ENCODE measurements around the gene TEX14.

The TEX14 gene, protein sequence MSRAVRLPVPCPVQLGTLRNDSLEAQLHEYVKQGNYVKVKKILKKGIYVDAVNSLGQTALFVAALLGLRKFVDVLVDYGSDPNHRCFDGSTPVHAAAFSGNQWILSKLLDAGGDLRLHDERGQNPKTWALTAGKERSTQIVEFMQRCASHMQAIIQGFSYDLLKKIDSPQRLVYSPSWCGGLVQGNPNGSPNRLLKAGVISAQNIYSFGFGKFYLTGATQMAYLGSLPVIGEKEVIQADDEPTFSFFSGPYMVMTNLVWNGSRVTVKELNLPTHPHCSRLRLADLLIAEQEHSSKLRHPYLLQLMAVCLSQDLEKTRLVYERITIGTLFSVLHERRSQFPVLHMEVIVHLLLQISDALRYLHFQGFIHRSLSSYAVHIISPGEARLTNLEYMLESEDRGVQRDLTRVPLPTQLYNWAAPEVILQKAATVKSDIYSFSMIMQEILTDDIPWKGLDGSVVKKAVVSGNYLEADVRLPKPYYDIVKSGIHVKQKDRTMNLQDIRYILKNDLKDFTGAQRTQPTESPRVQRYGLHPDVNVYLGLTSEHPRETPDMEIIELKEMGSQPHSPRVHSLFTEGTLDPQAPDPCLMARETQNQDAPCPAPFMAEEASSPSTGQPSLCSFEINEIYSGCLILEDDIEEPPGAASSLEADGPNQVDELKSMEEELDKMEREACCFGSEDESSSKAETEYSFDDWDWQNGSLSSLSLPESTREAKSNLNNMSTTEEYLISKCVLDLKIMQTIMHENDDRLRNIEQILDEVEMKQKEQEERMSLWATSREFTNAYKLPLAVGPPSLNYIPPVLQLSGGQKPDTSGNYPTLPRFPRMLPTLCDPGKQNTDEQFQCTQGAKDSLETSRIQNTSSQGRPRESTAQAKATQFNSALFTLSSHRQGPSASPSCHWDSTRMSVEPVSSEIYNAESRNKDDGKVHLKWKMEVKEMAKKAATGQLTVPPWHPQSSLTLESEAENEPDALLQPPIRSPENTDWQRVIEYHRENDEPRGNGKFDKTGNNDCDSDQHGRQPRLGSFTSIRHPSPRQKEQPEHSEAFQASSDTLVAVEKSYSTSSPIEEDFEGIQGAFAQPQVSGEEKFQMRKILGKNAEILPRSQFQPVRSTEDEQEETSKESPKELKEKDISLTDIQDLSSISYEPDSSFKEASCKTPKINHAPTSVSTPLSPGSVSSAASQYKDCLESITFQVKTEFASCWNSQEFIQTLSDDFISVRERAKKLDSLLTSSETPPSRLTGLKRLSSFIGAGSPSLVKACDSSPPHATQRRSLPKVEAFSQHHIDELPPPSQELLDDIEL (N-terminal part only)

DNA sequence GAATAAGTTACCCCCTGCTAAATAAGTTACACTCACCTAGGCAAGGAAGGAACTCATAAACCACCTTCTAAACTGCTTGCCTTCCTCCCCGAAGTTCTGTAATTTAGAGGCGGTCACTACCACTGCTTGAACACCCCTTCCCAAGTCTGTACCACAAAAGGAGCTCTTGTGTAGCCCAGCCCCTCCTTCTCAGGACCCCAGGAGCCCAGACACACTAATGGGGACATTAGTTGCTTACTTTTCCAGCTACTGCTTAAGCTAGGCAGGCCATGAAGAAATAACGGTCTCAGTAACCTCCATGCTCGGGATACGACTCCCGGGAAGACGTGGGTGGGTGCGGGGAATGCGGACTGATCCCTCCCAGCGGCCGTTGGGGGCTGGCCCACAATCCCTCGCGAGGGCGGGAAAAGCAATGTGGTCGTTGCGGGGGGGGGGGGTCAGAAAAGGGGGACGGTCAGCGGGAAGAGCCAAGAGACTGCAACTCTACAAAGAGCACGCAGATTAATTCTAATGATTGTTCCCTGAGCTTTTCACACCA lies at the start of gene TEX14:
Gene TEX14, minus strand, starts transcription at position 345 of the 538 bp plus-strand sequence. CDS start 40,044 bp downstream, outside the sequence.
- no peak for DNase-seq

DNA sequence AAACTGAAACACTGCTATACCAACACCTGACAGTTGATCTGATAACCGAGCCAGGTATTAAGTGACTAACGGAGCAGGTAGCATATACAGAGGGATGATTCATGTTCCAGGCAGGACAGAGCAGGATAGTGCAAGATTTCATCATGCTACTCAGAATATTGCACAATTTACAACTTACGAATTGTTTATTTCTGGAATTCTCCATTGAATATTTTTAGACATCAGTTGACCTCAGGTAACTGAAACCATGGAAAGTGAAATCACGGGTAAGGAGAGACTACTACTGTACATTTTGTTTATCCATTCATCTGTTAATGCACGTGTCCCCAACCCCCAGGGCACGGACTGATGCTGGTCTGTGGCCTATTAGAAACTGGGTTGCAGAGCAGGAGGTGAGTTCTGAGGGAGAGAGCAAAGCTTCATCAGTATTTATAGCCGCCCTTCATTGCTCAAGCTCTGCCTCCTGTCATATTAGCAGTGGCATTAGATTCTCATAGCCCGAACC lies 49.3 kb upstream of the TEX14 start:
- DNase-seq, result no peak

DNA sequence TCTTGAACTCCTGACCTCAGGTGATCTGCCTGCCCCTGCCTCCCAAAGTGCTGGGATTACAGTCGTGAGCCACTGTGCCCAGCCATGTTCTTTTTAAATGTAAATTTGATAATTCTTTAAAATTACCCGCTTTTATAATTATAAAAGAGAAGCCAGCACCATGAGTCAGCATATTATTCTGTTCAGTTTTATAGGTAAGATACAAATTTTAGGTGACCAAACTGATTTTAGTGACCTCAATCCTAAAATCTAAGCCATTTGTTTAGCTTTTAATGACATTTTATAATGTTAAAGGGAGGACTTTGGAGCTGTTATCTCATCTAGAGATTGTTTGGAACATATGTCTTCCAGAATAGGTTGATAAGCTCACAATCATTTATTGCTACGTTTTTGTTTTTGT lies 43.0 kb upstream of the TEX14 start:
- DNase-seq, result no peak

DNA sequence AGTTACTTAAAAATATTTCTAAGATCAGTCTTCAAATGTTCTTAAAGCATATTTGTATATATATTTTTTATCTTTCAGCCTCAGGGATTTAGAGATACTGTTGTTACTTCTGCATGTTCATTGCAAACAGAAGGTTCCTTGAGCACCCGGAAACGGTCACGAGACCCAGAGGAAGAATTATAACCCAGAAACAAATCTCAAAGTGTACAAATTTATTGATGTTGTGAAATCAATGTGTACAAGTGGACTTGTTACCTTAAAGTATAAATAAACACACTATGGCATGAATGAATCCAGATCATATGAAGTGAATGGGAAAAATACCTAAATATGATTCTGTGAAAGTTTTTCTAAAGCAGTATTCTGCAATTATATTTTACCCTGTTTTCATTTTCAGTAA lies 42.2 kb upstream of the TEX14 start:
- no peak for DNase-seq

DNA sequence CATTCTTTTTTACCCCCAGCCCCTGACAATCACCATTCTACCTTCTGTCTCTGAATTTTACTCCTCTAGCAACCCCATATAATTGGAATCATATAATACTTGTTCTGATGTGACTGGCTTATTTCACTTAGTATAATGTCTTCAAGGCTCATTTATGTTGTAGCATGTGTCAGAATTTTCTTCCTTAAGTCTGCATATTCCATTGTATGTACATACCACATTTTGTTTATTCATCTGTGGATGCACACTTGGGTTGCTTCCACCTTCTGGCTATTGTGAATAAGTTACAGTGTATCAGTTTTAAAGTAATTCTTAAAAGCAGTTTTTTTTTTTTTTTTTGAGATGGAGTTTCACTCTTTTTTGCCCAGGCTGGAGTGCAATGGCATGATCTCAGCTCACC lies 39.1 kb upstream of the TEX14 start:
- no peak for DNase-seq

DNA sequence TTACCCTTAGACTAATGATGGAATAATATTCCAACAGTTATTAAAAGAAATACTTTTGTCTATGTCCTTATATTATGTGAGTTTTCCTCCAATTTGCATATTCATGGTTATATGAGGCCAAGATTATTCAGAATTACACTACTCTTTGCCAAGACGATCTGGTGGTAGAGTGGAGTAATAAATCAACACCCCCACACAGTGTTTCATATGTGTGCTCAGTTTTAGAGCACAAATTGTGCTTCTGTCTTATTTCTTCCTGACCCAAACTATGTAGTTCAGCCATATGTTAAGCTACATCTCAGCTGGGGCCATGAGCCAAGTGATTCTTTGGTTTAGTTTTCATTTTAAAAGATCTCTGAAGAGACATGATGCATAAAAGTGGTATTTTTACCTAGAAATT lies 37.0 kb upstream of the TEX14 start:
- DNase-seq, result no peak

DNA sequence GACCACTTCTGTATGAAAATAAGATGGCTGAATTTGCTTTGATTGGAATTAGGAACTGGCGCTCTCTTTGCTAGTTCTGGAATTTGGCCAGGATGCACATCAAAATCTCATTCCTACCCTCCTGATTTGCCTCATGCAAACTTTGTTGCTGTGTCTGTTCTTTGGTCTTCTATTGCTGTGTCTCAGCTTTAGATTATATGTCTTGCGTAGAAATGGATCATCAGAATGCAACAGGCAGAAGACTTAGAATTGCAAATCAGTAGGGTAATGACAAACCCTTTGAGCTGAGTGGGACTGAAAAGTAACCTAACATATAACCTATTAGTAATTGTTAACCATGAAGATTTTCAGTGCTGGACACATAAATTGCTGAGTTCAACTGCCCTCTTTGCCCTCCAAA lies 30.9 kb upstream of the TEX14 start:
- DNase-seq, result no peak

DNA sequence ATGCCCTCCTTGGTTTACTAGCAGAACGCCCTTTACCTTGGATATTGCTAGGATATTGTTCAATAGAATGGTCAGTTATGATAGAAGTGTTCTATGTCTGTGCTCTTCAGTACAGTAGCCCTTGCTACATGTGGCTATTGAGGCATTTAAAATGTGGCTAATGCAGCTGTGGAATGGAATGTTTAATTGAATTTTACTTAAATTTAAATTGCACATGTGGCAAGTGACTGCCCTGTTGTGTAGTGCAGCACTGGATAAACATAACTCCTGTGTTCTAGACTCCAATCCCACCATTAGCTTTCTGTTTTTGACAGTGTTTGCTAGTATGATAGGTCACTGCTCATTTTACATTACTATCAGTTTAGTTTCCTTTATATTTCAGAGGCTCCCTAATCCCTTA lies 30.4 kb upstream of the TEX14 start:
- no peak for DNase-seq

DNA sequence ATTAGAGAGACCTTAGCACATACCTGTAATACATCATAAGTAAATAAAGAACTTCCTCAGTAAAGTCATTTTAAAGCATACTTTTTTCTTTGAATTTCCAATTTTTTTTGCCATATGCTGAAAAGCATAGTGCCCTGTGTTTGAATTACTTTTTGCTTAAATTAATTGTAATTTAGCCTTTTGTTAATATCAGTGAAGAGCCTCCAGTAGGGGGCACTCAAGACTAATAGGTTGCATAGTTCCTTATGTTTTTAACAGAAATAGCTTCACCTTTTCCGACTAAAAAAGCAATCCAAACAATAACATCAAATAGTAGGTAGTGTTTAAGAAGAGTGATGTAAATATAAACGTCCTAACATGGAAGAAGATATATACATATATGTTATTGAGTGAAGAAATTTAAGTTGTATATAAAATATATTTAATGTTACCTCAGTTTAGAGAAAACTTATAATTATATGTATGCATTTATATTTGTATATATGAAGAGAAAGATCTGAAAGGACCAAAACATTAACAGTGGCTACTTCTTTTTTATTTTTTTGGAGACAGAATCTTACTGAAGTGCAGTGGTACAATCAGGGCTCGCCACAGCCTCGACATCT lies 19.2 kb upstream of the TEX14 start:
- DNase-seq, result peak; percentile 47

DNA sequence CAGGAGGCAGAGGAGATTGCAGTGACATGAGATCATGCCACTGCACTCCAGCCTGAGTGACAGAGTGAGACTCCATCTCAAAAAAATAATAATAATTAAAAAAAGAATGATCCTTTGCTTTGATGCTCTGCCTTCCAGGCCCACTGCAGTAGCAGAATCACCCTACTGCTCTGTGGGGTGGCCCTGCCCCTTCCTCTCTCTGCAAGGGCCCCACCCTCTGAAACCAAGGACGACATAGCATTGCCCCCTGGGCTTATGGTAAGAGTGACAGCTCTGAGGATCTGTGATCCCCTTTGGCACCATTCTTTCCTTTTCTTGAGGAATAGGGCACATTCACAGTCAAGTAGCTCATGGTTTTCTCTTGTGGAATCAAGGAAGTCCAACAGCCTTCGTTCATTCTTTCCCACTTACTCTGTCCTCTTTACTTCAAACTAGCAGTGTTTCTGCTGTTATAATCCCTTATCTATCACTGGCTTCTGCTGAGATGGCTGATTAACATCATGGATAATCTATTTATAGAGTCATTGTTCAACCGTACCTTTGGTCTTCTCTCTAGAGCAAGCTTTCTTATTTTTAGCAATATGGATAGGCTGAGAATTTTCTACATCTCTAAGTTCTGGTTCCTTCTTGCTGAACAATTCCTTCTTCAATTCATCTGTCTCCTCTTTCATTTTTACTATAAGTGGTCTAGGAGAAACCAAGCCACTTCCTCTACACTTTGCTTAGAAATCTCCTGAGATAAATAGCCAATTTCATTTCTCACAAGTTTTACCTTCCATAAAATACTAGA lies 14.7 kb upstream of the TEX14 start:
- DNase-seq, result no peak

DNA sequence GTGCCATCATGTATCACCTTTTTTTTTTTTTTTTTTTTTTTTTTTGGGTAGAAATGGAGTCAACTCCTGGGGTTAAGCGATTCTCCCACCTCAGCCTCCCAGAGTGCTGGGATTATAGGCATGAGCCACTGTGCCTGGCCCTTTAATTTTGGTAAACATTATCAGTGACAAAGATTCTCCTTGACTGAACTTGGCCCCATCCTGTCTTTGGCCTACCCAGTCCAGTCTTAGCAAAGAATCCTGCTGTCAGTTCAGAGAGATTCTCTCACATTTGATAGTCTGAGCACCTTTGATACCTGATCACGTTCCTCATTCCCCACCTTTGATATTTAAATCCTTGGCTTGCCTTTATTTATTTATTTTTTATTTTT lies 12.1 kb upstream of the TEX14 start:
- no peak for DNase-seq

DNA sequence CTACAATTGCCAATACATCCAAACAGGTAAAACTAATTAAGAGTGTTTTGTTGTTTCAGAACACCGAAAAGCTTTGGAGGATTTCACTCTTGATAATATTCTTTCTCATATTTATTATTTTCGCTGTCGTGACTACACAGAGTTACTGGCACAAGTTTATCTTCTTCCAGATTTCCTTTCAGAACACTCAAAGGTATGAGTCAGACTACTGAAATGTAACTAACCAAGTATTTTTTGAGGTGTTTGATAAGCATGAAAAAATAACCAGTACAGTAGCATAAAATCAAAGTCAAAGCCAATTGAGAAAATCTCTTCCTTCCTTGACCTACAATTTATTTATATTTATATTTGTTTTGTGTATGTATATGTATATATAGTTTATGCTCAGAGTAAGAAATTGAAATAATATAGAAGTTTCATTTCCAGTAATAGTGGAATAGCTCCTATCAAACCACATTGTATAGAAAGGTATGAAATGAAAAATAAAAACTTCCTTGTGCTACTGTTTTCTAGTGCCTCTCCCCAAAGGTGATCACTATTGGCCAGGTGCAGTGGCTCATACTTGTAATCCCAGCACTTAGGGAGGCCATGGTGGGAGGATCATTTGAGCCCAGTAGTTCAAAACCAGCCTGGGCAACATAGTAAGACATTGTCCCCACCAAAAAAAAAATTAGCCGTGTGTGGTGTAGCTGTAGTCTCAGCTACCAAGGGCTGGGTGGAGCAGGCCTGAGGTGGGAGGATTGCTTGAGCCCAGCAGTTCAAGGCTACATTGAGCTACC lies 11.5 kb upstream of the TEX14 start:
- DNase-seq, result no peak

DNA sequence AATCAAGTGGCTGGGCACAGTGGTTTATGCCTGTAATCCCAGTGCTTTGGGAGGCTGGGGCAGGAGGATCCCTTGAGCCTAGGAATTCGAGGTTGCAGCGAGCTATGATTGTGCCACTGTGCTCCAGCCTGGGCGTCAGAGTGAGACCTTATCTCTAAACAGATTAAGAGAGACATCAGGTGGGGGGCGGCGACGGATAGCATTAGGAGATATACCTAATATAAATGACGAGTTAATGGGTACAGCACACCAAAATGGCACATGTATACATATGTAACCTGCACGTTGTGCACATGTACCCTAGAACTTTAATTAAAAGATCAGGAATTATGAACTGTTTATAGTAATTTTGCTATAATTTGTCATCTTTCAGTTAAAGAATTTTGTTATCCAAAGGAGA lies 10.9 kb upstream of the TEX14 start:
- no peak for DNase-seq

DNA sequence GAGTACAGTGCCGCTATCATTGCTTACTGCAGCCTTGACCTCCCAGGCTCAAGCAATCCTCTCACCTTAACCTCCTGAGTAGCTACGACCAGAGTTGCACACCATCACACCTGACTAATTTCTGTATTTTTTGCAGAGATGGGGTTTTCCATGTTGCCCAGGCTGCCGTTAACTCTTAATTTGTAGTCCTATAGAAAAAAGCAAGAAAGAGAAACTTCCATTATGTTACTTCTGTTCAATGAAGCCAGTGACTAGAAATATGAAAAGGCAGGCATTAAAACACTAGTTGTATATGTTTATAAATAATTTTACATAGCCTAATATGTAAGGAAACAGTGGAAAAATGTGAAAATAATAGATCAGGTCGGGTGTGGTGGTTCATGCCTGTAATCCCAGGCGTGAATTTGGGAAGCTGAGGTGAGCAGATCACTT lies 10.2 kb upstream of the TEX14 start:
- no peak for DNase-seq

DNA sequence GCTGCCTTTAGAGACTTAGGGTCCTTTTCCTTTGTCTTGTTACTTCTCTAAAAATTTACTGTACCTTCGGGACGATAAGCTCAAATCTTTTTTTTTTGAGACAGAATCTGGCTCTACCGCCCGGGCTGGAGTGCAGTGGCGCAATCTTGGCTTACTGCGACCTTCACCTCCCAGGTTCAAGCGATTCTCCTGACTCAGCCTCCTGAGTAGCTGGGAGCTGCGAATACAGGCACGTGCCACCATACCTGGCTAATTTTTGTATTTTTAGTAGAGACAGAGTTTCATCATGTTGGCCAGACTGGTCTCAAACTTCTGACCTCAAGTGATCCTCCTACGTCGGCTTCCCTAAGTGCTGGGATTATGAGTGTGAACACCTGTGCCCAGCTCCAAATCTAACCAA lies 7.9 kb upstream of the TEX14 start:
- DNase-seq, result no peak

DNA sequence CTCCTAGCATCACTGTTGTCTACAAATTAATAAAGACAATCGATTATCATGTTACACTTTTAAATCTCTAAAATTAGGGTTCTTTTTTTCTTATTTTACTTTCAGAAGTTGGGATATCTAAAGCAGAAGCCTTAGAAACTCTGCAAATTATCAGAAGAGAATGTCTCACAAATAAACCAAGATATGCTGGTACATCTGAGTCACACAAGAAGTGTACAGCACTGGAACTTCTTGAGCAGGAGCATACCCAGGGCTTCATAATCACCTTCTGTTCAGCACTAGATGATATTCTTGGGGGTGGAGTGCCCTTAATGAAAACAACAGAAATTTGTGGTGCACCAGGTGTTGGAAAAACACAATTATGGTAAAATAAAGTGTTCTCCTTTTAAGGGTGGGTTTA lies 3.0 kb upstream of the TEX14 start:
- no peak for DNase-seq

DNA sequence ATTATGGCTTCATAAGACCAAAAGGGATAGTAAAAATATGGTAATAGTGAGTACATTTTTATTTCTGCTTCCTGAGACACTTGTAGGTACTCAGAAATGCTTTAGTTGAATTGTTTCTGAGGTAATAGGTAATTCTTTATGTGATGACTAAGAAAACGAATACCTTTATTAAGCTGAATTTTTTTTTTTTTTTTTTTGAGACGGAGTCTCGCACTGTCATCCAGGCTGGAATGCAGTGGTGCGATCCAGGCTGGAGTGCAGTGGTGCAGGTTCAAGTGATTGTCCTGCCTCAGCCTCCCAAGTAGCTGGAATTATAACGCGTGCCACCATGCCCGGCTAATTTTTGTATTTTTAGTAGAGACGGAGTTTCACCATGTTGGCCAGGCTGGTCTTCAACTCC lies 2.5 kb upstream of the TEX14 start:
- no peak for DNase-seq

DNA sequence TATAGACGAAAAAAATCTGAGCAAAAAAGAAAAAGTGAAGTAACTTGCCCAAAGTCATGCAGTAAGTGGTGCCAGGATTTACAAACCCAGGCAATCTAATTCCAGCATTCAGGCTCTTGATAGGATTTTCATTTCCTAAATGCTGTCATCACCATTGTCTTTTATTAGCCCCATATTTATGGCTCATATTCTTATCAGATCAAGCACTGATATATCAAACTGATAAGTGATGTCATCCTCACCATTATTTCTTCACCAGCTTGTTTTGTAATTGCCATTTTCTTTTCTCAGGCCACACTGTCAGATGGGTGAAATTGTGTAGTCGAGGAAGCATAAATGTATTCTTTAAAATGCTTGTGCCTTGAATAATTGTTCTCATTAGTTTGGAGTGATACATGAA lies 1.9 kb upstream of the TEX14 start:
- DNase-seq, result no peak

DNA sequence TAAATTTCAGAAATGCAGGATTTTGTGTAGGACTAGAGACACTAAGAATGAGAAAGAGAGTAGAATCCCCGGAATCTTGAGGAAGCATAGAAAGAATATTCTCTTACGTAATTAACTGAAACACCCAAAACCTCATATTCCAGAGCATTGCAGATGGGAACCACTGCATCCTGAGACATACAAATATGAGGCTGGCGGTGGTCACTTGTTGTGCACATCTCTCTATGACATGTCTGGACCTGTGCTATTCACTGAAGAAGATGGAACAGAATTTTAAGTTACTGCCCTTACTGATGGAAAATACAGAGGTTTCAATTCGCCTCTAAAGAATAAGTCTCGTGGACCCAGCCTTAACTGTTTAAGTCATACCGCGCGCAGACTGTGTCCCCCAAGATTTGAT lies 1.4 kb upstream of the TEX14 start:
- DNase-seq, result no peak

DNA sequence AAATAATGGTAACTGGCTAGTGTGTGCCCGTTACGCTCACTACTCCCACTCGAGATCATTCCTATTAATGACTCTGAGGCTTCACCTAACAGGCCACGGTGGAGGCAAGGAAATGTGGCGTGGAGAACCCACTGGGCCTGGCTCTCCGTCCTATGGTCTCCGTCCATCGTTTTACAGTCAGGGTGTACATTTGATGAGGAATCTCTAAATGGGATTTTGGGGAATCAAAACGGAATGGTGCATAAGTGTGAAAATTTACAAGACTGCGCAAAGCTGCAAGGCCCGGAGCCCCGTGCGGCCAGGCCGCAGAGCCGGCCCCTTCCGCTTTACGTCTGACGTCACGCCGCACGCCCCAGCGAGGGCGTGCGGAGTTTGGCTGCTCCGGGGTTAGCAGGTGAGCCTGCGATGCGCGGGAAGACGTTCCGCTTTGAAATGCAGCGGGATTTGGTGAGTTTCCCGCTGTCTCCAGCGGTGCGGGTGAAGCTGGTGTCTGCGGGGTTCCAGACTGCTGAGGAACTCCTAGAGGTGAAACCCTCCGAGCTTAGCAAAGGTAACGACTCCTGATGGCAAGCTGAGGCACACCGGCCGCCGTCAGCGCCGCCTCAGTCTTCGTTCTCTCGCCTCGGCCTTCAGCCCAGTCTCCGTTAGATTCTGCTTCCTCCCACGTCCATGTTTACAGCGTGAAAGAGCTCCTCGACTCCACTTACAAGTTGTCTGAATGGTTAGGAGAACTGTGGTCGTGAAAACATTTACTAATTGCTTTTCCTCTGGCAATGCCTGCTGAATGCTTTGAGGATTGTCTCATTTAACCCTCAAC lies 602 bp upstream of the TEX14 start, which contains the start of gene RAD51C:
Gene RAD51C, plus strand, starts transcription at position 364 of the 817 bp plus-strand sequence. Its CDS starts 42 bp downstream, at position 406.
- peak; percentile 84 for DNase-seq
